HG02623 (cell line): ENCODE results near the gene HEG1.
"Not testable (repeated sequence)": the region's sequence is repeated elsewhere in the genome, so short reads cannot be mapped to it uniquely, and the experiment has no call there.

Source experiments
- ATAC-seq: cut with Tn5 transposase; IDR thresholded peaks from one replicate; pipeline ENCODE4 v1.9.1; 2021; ENCODE audit warnings: moderate library complexity; ENCODE audit not compliant: unreplicated experiment

Gene HEG1

GRCh38 chr3:124963755-124964154 lies 92.0 kb downstream of the HEG1 start:
- ATAC-seq = no peak

GRCh38 chr3:124962403-124962940 lies 93.3 kb downstream of the HEG1 start:
- ATAC-seq = no peak

GRCh38 chr3:124960698-124961097 lies 95.1 kb downstream of the HEG1 start:
- no peak for ATAC-seq

GRCh38 chr3:124960105-124960504 lies 95.7 kb downstream of the HEG1 start:
- no peak for ATAC-seq

GRCh38 chr3:124957951-124958350 lies 97.8 kb downstream of the HEG1 start:
- not testable (repeated sequence) for ATAC-seq

- ATAC-seq = no peak
Measured at GRCh38 chr3:124952282-124952855, 103.4 kb downstream of the HEG1 start.

GRCh38 chr3:124951511-124952281 lies 104.1 kb downstream of the HEG1 start:
- no peak for ATAC-seq

- ATAC-seq = no peak
Measured at GRCh38 chr3:124950026-124950425, 105.8 kb downstream of the HEG1 start.

- ATAC-seq = no peak
Measured at GRCh38 chr3:124942613-124943012, 113.2 kb downstream of the HEG1 start.

GRCh38 chr3:124941771-124942170 lies 114.0 kb downstream of the HEG1 start:
- no peak for ATAC-seq

- ATAC-seq = no peak
Measured at GRCh38 chr3:124939661-124940060, 116.1 kb downstream of the HEG1 start.

GRCh38 chr3:124938896-124939295 lies 116.9 kb downstream of the HEG1 start:
- ATAC-seq = no peak

GRCh38 chr3:124937049-124937448 lies 118.7 kb downstream of the HEG1 start:
- ATAC-seq = no peak

GRCh38 chr3:124935794-124936542 lies 119.8 kb downstream of the HEG1 start:
- ATAC-seq = no peak

- no peak for ATAC-seq
Measured at GRCh38 chr3:124935264-124935663, 120.5 kb downstream of the HEG1 start.

GRCh38 chr3:124934577-124934976 lies 121.2 kb downstream of the HEG1 start, which contains the start of gene MUC13:
MUC13 (minus strand) TSS chr3:124934751; CDS start chr3:124934712, 39 bp downstream.
- no peak for ATAC-seq

- ATAC-seq = no peak
Measured at GRCh38 chr3:124928333-124929202, 127.2 kb downstream of the HEG1 start.

GRCh38 chr3:124927574-124928045 lies 128.2 kb downstream of the HEG1 start:
- no peak for ATAC-seq

GRCh38 chr3:124926426-124927101 lies 129.2 kb downstream of the HEG1 start:
- ATAC-seq = no peak

- ATAC-seq = no peak
Measured at GRCh38 chr3:124924741-124925140, 131.1 kb downstream of the HEG1 start.
